GM19468 (cell line): Measurements from ENCODE around the gene FMN2.

Experiments used
- ATAC-seq: cut with Tn5 transposase; IDR thresholded peaks from one replicate; pipeline ENCODE4 v1.9.1; 2021; ENCODE audit warnings: mild to moderate bottlenecking, moderate library complexity, moderate number of reproducible peaks; ENCODE audit not compliant: unreplicated experiment; ENCODE audit errors: extremely low read depth

Gene FMN2

GRCh38 chr1:240094041-240094722, 2.5 kb downstream of the FMN2 start:
- no peak for ATAC-seq

GRCh38 chr1:240096974-240097373, 5.3 kb downstream of the FMN2 start:
- ATAC-seq: no peak

GRCh38 chr1:240098534-240098933, 6.9 kb downstream of the FMN2 start:
- ATAC-seq: no peak

- no peak for ATAC-seq
These were observed 7.6 kb downstream of the FMN2 start for GRCh38 chr1:240099329-240099728.

- no peak for ATAC-seq
These were observed 8.1 kb downstream of the FMN2 start for GRCh38 chr1:240099748-240100147.

GRCh38 chr1:240100371-240100934, 8.8 kb downstream of the FMN2 start:
- ATAC-seq: no peak

GRCh38 chr1:240101306-240101705, 9.6 kb downstream of the FMN2 start:
- ATAC-seq: no peak

GRCh38 chr1:240101737-240102136, 10.1 kb downstream of the FMN2 start:
- no peak for ATAC-seq

- ATAC-seq: no peak
These were observed 13.0 kb downstream of the FMN2 start for GRCh38 chr1:240104672-240105071.

GRCh38 chr1:240107058-240107684, 15.5 kb downstream of the FMN2 start:
- no peak for ATAC-seq

GRCh38 chr1:240109130-240109529, 17.4 kb downstream of the FMN2 start:
- ATAC-seq: no peak

GRCh38 chr1:240109920-240110636, 18.4 kb downstream of the FMN2 start:
- no peak for ATAC-seq

GRCh38 chr1:240111558-240111957, 19.9 kb downstream of the FMN2 start:
- no peak for ATAC-seq

GRCh38 chr1:240114222-240114621, 22.5 kb downstream of the FMN2 start:
- no peak for ATAC-seq

- no peak for ATAC-seq
These were observed 24.1 kb downstream of the FMN2 start for GRCh38 chr1:240115831-240116230.

- no peak for ATAC-seq
These were observed 25.4 kb downstream of the FMN2 start for GRCh38 chr1:240116831-240117769.

GRCh38 chr1:240117930-240118329, 26.2 kb downstream of the FMN2 start:
- no peak for ATAC-seq

- ATAC-seq: no peak
These were observed 31.2 kb downstream of the FMN2 start for GRCh38 chr1:240122639-240123613.

- ATAC-seq: no peak
These were observed 35.1 kb downstream of the FMN2 start for GRCh38 chr1:240126821-240127220.
